ENCODE measurements around the gene EFNA2.
A peak's percentile ranks its signal among the peaks of the same experiment; 100 is the strongest.

EFNA2 gene

DNA sequence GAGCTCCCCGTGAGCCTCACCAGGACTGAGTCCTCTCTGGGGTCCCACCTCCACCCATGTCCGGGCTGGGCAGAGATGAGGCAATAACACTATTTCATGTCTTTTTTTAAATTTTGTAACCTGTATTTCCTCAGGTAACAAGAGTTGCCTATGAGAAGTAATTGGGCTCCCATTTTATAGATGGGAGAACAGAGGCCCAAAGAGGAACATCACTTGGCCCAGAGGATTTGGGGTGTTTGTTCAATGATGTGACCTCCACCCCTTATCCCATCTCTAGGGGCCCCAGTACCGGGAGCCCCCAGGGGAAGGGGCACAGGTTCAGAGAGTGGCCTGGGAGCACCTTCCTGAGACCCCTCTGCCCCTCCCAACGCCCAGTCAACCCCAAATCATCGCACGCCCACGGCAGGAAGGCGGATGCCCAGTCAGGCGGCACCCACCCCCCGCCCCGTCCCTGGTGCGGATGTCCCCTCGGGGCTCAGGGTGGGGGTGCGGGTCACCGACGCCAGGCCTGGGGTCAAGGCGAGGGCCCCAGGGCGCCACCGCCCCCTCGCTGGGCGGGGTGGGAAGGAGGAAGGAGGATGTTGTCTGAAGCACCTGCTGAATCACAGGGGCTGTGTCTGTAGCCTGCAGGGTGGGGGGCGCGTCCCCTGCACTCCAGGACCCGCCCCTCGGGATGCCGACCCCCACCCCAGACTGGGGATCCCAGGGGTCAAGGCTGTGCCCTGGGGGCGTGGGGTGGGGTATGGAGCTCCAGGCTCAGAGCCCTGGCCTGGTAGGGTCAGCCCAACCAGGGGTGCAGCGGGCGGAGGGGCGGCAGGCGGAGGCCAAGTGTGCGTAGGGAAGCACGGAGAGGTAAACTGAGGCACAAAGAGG is 25.6 kb upstream of the EFNA2 start:
- peaks cover 30% of the 10 kb centered on the region for H3K4me1 ChIP-seq (ENCODE audit: insufficient read depth, low read length, poor library complexity, severe bottlenecking)
- H2AFZ ChIP-seq (ENCODE audit: low read length), result no peak overlapping the region
- H4K20me1 ChIP-seq (ENCODE audit: insufficient read depth, low read length, poor library complexity, severe bottlenecking), result peaks cover 50% of the 10 kb centered on the region
- peak overlapping the region; percentile 99 for H3K4me3 ChIP-seq (ENCODE audit: low read length, poor library complexity, severe bottlenecking)
- H3K27me3 ChIP-seq (ENCODE audit: insufficient read depth, low read length, poor library complexity, severe bottlenecking), result no peaks in the 10 kb centered on the region
- TF ChIP-seq, protein P1, sequence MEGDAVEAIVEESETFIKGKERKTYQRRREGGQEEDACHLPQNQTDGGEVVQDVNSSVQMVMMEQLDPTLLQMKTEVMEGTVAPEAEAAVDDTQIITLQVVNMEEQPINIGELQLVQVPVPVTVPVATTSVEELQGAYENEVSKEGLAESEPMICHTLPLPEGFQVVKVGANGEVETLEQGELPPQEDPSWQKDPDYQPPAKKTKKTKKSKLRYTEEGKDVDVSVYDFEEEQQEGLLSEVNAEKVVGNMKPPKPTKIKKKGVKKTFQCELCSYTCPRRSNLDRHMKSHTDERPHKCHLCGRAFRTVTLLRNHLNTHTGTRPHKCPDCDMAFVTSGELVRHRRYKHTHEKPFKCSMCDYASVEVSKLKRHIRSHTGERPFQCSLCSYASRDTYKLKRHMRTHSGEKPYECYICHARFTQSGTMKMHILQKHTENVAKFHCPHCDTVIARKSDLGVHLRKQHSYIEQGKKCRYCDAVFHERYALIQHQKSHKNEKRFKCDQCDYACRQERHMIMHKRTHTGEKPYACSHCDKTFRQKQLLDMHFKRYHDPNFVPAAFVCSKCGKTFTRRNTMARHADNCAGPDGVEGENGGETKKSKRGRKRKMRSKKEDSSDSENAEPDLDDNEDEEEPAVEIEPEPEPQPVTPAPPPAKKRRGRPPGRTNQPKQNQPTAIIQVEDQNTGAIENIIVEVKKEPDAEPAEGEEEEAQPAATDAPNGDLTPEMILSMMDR (conservative IDR thresholded peaks at IDR 0.05; ENCODE audit: low read length), result no peak
- no peak for TF ChIP-seq EZH2phosphoT487 (IDR thresholded peaks at IDR 0.05; ENCODE audit: borderline replicate concordance)
- peaks cover 40% of the 10 kb centered on the region; the same call in 1 of the 2 replicates for H3K79me2 ChIP-seq (ENCODE audit: insufficient read depth, low read length)
- no peaks in the 10 kb centered on the region for H3K9me2 ChIP-seq (replicated peaks; ENCODE audit: low read depth, low read length)
- peaks cover 31% of the 10 kb centered on the region; the same call in 1 of the 2 replicates for H3K36me3 ChIP-seq (ENCODE audit: insufficient read depth, low read length)
- H3F3A ChIP-seq (ENCODE audit: low read depth), result 0 out of 2 replicates have a peak, but pooled peaks cover 8% of the 10 kb centered on the region
- peak overlapping the region; percentile 92 for H3K4me2 ChIP-seq (ENCODE audit: low read depth, low read length, poor library complexity, severe bottlenecking)
- H3K9ac ChIP-seq (ENCODE audit: low read depth, low read length, poor library complexity, severe bottlenecking), result peak overlapping the region; percentile 60
- no peaks in the 10 kb centered on the region for H3K9me3 ChIP-seq (ENCODE audit: insufficient read depth, low read depth, low read length)

DNA sequence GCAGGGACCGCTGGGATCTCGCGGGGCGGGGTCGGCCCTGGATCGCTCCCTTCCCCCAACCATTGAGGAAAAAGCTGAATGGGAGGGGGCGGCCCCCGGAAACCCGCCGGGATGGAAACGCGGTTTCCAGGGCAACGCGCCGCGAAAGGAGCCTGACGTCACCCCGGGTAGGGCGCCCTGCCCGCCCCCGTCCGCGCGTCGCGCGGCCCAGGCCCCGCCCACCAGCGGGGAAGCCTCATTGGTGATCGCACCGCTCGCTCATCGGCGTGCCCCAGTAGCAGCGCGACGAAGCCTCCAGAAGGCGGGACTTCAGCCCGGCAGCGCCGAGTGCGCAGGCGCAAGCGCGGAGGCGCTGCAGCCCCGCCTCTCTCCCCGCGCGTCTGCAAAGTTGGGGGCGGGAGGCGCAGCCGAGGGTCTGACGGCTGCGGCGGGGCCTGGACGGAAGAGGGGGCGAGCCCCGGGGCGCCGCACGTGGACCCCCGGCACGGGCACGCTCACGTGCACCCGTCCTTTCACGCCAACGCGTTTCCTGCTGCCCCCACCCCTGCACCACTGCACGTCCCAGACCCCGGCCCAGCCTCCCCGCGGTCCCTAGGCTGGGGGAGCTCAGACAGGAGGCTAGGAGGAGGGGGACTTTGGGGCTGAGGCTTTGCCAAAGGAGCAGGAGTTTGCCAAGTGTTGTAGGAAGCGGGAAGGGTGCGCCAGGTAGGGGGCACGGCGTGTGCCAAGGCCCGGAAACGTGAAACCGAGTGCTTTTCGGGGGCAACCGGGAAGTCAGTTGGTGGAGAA is 24.7 kb upstream of the EFNA2 start:
- Histone ChIP-seq H3K36me3 (ENCODE audit: insufficient read depth, low read length) (peaks cover 23% of the 10 kb centered on the region; the same call in 1 of the 2 replicates), H3K4me2 (ENCODE audit: low read depth, low read length, poor library complexity, severe bottlenecking) (peak overlapping the region; percentile 92), H3K79me2 (ENCODE audit: insufficient read depth, low read length) (peaks cover 32% of the 10 kb centered on the region; the same call in 1 of the 2 replicates), H3K4me1 (ENCODE audit: insufficient read depth, low read length, poor library complexity, severe bottlenecking) (peaks cover 32% of the 10 kb centered on the region), H4K20me1 (ENCODE audit: insufficient read depth, low read length, poor library complexity, severe bottlenecking) (peaks cover 41% of the 10 kb centered on the region), H2AFZ (ENCODE audit: low read length) (peak overlapping the region; percentile 86), H3K4me3 (ENCODE audit: low read length, poor library complexity, severe bottlenecking) (peak overlapping the region; percentile 99), H3K27me3 (ENCODE audit: insufficient read depth, low read length, poor library complexity, severe bottlenecking) (no peaks in the 10 kb centered on the region), H3K9me2 (replicated peaks; ENCODE audit: low read depth, low read length) (no peaks in the 10 kb centered on the region), H3K9ac (ENCODE audit: low read depth, low read length, poor library complexity, severe bottlenecking) (peak overlapping the region; percentile 85), H3K9me3 (ENCODE audit: insufficient read depth, low read depth, low read length) (no peaks in the 10 kb centered on the region), H3F3A (ENCODE audit: low read depth) (0 out of 2 replicates have a peak, but pooled peaks cover 8% of the 10 kb centered on the region)
- TF ChIP-seq, protein P1 (conservative IDR thresholded peaks at IDR 0.05; ENCODE audit: low read length), result no peak
- TF ChIP-seq EZH2phosphoT487 (IDR thresholded peaks at IDR 0.05; ENCODE audit: borderline replicate concordance), result no peak

DNA sequence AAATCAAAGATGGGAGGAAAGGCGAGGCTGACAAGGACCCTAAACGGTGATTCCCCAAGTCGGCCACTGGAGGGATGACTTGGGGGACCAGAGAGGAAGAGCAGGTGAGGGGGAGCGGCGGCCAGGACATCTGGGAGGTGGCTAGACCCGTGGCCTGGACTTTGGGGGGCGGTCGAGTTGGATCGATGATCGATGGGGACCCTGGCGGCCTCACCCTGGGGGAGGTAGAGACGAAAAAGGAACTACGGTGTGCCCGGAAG is 24.2 kb upstream of the EFNA2 start:
- Histone ChIP-seq H3K4me1 (ENCODE audit: insufficient read depth, low read length, poor library complexity, severe bottlenecking) (peaks cover 37% of the 10 kb centered on the region), H3F3A (ENCODE audit: low read depth) (0 out of 2 replicates have a peak, but pooled peaks cover 8% of the 10 kb centered on the region), H3K36me3 (ENCODE audit: insufficient read depth, low read length) (peaks cover 19% of the 10 kb centered on the region; the same call in 1 of the 2 replicates), H2AFZ (ENCODE audit: low read length) (peak overlapping the region; percentile 86; the same call in 1 of the 2 replicates), H4K20me1 (ENCODE audit: insufficient read depth, low read length, poor library complexity, severe bottlenecking) (peaks cover 39% of the 10 kb centered on the region), H3K9ac (ENCODE audit: low read depth, low read length, poor library complexity, severe bottlenecking) (peak overlapping the region; percentile 85), H3K4me2 (ENCODE audit: low read depth, low read length, poor library complexity, severe bottlenecking) (peak overlapping the region; percentile 92), H3K4me3 (ENCODE audit: low read length, poor library complexity, severe bottlenecking) (peak overlapping the region; percentile 99), H3K79me2 (ENCODE audit: insufficient read depth, low read length) (peaks cover 28% of the 10 kb centered on the region; the same call in 1 of the 2 replicates), H3K9me3 (ENCODE audit: insufficient read depth, low read depth, low read length) (no peaks in the 10 kb centered on the region), H3K27me3 (ENCODE audit: insufficient read depth, low read length, poor library complexity, severe bottlenecking) (no peaks in the 10 kb centered on the region), H3K9me2 (replicated peaks; ENCODE audit: low read depth, low read length) (no peaks in the 10 kb centered on the region)
- TF ChIP-seq EZH2phosphoT487 (IDR thresholded peaks at IDR 0.05; ENCODE audit: borderline replicate concordance), result no peak
- TF ChIP-seq, protein P1 (conservative IDR thresholded peaks at IDR 0.05; ENCODE audit: low read length), result peak; percentile 30; the same call in 1 of the 2 replicates
